Natural killer cell (primary cell): Measurements from ENCODE around the gene RAP1A. TPM values are rescaled to one million over a fixed set of nuclear protein-coding genes. Genes with fewer than 3 reads are reported as not detected.

Experiments
- ATAC-seq, 3 donors: fragments of 150-1000 bp in 2 of 3; fragments of 200-7000 bp in 1 of 3; cut with Tn5 transposase; 1 replicate in 1 of 3; 2 replicates in 2 of 3; pipeline ENCODE4 v1.10.0; 2021; ENCODE audit warnings: mild to moderate bottlenecking in 2 of 3, moderate library complexity in 2 of 3
- DNase-seq, 2 donors: peaks; one replicate each; pipeline versions ENCODE4 v3.0.0 to v3.0.0-alpha.2; 2013 to 2021; ENCODE audit warnings: mixed read lengths in 1 of 2
- H3K27ac ChIP-seq: one replicate; pipeline ENCODE4 v1.5.1; 2013; ENCODE audit warnings: mild to moderate bottlenecking, low read length
- H3K27me3 ChIP-seq: one replicate; pipeline ENCODE4 v1.6.1; 2013; ENCODE audit warnings: low read length; ENCODE audit not compliant: control insufficient read depth, insufficient read depth
- H3K36me3 ChIP-seq: one replicate; pipeline ENCODE4 v1.6.1; 2013; ENCODE audit warnings: low read length; ENCODE audit not compliant: control insufficient read depth, insufficient read depth
- H3K4me1 ChIP-seq: one replicate; pipeline ENCODE4 v1.6.1; 2013; ENCODE audit warnings: low read length; ENCODE audit not compliant: control insufficient read depth, insufficient read depth
- H3K4me3 ChIP-seq: one replicate; pipeline ENCODE4 v1.5.1; 2013; ENCODE audit warnings: low read length
- H3K9me3 ChIP-seq: one replicate; pipeline ENCODE4 v1.6.1; 2013; ENCODE audit warnings: low read length; ENCODE audit not compliant: control insufficient read depth, insufficient read depth
- H3K27ac Mint-ChIP-seq, 2 donors: one replicate each; pipeline ENCODE4 v1.8.0; 2022; ENCODE audit warnings: mild to moderate bottlenecking in 2 of 2, mixed read lengths in 2 of 2, moderate library complexity in 1 of 2
- H3K27me3 Mint-ChIP-seq, 2 donors: one replicate each; pipeline ENCODE4 v1.8.0; 2022; ENCODE audit warnings: low read depth in 2 of 2, mixed read lengths in 2 of 2
- H3K36me3 Mint-ChIP-seq: one replicate; pipeline ENCODE4 v1.8.0; 2022; ENCODE audit warnings: mixed read lengths
- H3K4me1 Mint-ChIP-seq, 2 donors: one replicate each; pipeline ENCODE4 v1.8.0; 2022; ENCODE audit warnings: mixed read lengths in 2 of 2
- H3K4me3 Mint-ChIP-seq: one replicate; pipeline ENCODE4 v1.8.0; 2022; ENCODE audit warnings: mild to moderate bottlenecking, moderate library complexity, mixed read lengths
- H3K9me3 Mint-ChIP-seq, 2 donors: one replicate each; pipeline ENCODE4 v1.8.0; 2022; ENCODE audit warnings: mixed read lengths in 2 of 2
- WGBS: methylation state at CpG from one replicate; pipeline ENCODE4 v1.1.7; 2013; ENCODE audit warnings: missing lambda C conversion rate; ENCODE audit not compliant: insufficient coverage; 5-methylcytosine and 5-hydroxymethylcytosine counted together
- intact Hi-C: fragments of 100-400 bp; cut with micrococcal nuclease; formaldehyde crosslinking; loops from one replicate; pipeline ENCODE4 v1.14.2; 2022
- total RNA-seq, 4 donors: library from RNA; stranded (reverse); fragments of 120-200 nt in 1 of 4; gene quantifications; one replicate each; pipeline versions ENCODE4 v1.2.3 to v1.2.4, GENCODE V29; 2013 to 2022
- TF ChIP-seq, protein P1 (sequence below): fragments of 200-600 bp; IDR thresholded peaks from one replicate; pipeline ENCODE4 v1.8.0; 2022; ENCODE audit warnings: antibody characterized with exemption

Gene RAP1A
- total RNA-seq, 3 donors from 2014 or later (not counting 1 experiment from before 2014, with no cell fraction given) = 83.7 to 112 (median 104) TPM

DNA sequence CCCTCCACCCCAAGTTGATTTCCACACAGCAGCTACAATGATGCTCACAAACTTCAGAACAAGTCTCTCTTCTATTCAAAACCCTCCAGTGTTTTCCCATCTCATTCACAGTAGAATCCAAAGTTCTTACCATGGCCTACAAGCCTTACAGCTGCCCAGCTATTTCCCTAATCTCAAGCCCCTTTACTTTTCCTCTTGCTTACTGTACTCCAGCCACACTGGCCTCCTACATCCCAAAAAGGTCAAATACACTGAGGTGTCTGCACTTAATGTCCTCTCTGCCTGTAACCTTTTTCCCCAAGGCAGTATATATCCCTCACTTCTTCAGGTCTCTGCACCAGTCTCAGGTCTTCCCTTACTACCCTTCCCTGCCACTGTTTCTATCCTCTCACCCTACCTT is 2.6 kb downstream of the RAP1A start:
- no peak for ATAC-seq
- peaks cover 34% of the 10 kb centered on the region for H3K4me1 ChIP-seq
- no peak overlapping the region for H3K4me3 ChIP-seq
- intact Hi-C loops = loop anchor here (5.0 kb wide), 1 partner anchor 40 kb away; no protein-coding TSS in a partner anchor
- H3K27me3 ChIP-seq = no peaks in the 10 kb centered on the region
- no peak for DNase-seq
- no peaks in the 10 kb centered on the region for H3K27me3 Mint-ChIP-seq
- TF ChIP-seq, protein P1, sequence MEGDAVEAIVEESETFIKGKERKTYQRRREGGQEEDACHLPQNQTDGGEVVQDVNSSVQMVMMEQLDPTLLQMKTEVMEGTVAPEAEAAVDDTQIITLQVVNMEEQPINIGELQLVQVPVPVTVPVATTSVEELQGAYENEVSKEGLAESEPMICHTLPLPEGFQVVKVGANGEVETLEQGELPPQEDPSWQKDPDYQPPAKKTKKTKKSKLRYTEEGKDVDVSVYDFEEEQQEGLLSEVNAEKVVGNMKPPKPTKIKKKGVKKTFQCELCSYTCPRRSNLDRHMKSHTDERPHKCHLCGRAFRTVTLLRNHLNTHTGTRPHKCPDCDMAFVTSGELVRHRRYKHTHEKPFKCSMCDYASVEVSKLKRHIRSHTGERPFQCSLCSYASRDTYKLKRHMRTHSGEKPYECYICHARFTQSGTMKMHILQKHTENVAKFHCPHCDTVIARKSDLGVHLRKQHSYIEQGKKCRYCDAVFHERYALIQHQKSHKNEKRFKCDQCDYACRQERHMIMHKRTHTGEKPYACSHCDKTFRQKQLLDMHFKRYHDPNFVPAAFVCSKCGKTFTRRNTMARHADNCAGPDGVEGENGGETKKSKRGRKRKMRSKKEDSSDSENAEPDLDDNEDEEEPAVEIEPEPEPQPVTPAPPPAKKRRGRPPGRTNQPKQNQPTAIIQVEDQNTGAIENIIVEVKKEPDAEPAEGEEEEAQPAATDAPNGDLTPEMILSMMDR = no peak
- peaks cover 62 to 65% of the 10 kb centered on the region in 2 donors for H3K4me1 Mint-ChIP-seq
- no peaks in the 10 kb centered on the region for H3K9me3 ChIP-seq
- H3K27ac Mint-ChIP-seq = peak overlapping the region; percentile 84 to 95
- no peak overlapping the region for H3K27ac ChIP-seq
- H3K4me3 Mint-ChIP-seq = peak overlapping the region; percentile 92
- H3K36me3 ChIP-seq = no peaks in the 10 kb centered on the region
- no peaks in the 10 kb centered on the region for H3K9me3 Mint-ChIP-seq
- no peaks in the 10 kb centered on the region for H3K36me3 Mint-ChIP-seq

DNA sequence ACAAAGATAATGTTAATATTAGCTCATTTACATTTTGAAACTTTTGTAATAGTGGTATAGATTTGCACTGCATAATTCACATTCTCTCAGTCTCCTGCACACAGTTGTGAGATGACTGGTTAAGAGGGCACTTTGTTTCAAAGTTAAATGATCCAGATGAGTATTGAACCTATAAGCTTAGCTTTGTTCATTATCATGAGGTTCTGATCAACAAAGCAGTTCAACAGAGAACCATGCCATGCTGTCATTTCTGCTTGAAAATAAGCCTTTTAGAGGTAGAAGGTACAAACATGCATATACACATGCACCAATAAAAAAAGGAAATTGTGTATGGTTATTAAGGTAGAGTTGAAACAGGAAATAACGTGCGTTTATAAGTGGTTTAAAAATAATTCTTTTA is 4.8 kb downstream of the RAP1A start:
- WGBS = no CpG with 5 or more reads among the region's 2 CpGs
- Histone ChIP-seq H3K4me1 (peaks cover 18% of the 10 kb centered on the region), H3K9me3 (no peaks in the 10 kb centered on the region), H3K27ac (peak overlapping the region; percentile 34), H3K36me3 (no peaks in the 10 kb centered on the region), H3K4me3 (no peak overlapping the region), H3K27me3 (no peaks in the 10 kb centered on the region)
- Mint-ChIP-seq H3K9me3 (no peaks in the 10 kb centered on the region), H3K36me3 (no peaks in the 10 kb centered on the region), H3K27me3 (no peaks in the 10 kb centered on the region), H3K4me3 (peak overlapping the region; percentile 25), H3K27ac (peak overlapping the region in 1 of 2 donors; percentile 84), H3K4me1 (peaks cover 61 to 64% of the 10 kb centered on the region in 2 donors)
- DNase-seq (peak in 1 of 2 donors; percentile 71), ATAC-seq (no peak)
- intact Hi-C loops = loop anchor here (5.0 kb wide), 1 partner anchor 38 kb away; no protein-coding TSS in a partner anchor
- TF ChIP-seq, protein P1 = no peak

DNA sequence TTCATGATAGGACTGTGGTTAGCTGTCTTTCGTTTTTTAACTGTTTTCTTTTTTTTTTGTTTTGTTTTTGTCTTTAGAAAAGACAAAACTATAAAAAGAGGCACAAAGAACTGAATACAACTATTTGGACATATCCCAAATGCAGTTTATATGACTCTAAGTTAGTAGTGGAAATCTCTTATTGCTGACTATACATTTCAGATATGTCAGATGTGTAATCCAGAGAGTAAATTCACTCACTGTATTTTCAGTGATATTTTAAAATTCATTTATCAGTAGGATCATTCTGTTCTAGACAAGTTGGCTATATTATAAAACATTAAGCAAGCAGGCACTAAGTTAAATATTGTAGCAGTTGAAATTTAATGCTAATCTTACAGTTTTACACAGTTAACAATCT is 5.7 kb downstream of the RAP1A start:
- no peaks in the 10 kb centered on the region for H3K36me3 ChIP-seq
- no peaks in the 10 kb centered on the region for H3K27me3 Mint-ChIP-seq
- no peaks in the 10 kb centered on the region for H3K27me3 ChIP-seq
- peaks cover 68 to 70% of the 10 kb centered on the region in 2 donors for H3K4me1 Mint-ChIP-seq
- peaks cover 17% of the 10 kb centered on the region for H3K4me1 ChIP-seq
- WGBS = no CpG with 5 or more reads among the region's 1 CpG
- H3K4me3 Mint-ChIP-seq = peak overlapping the region; percentile 35
- peak overlapping the region; percentile 52 for H3K27ac ChIP-seq
- intact Hi-C loops = no loop called here
- H3K36me3 Mint-ChIP-seq = no peaks in the 10 kb centered on the region
- peak overlapping the region; percentile 64 to 84 for H3K27ac Mint-ChIP-seq
- ATAC-seq (no peak), DNase-seq (no peak)
- TF ChIP-seq, protein P1 = no peak
- no peak overlapping the region for H3K4me3 ChIP-seq
- no peaks in the 10 kb centered on the region for H3K9me3 Mint-ChIP-seq
- no peaks in the 10 kb centered on the region for H3K9me3 ChIP-seq

DNA sequence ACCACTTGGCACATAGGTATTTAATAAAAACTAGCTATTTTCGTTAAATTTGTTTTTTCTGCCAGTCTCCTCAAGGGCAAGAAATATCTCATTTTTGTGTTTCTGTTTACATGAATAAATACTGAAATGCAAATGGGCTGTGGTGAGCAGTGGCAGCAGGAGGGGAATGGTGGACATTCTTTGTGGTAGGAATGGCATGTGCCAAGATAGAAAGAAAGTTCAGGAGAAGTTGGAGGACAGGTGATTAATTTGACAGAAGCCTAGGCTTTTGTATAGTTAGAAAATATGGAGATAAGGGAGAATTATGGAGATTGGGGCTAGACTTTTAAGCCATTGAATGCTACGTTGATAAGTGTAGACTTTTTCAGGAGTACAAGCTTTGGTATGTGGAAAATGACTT is 8.6 kb downstream of the RAP1A start:
- 63% methylated on average over 1 of the region's 2 CpGs for WGBS
- Mint-ChIP-seq H3K27ac (peak overlapping the region; percentile 41 to 68), H3K27me3 (no peaks in the 10 kb centered on the region)

More for the DNA sequence above, 8.6 kb downstream of the RAP1A start:
- Mint-ChIP-seq H3K4me3 (peak overlapping the region; percentile 54), H3K36me3 (no peaks in the 10 kb centered on the region), H3K4me1 (peaks cover 69% of the 10 kb centered on the region in 2 donors), H3K9me3 (no peaks in the 10 kb centered on the region)
- Histone ChIP-seq H3K9me3 (no peaks in the 10 kb centered on the region), H3K36me3 (no peaks in the 10 kb centered on the region), H3K4me3 (no peak overlapping the region), H3K4me1 (peaks cover 16% of the 10 kb centered on the region), H3K27ac (no peak overlapping the region), H3K27me3 (no peaks in the 10 kb centered on the region)
- TF ChIP-seq, protein P1 = no peak
- no peak for DNase-seq
- intact Hi-C loops = no loop called here
- ATAC-seq = no peak
